OCI-LY3 (cell line): ENCODE data around the gene BACH2.
A peak's percentile ranks its signal among the peaks of the same experiment; 100 is the strongest.

Experiments used
- H2AFZ ChIP-seq: fragments of 200-600, 300-600 bp; shearing (Covaris generic); 2 replicates; pipeline ENCODE4 v1.6.0; 2014; ENCODE audit warnings: antibody characterized with exemption, low read depth, low read length
- H3K27ac ChIP-seq: fragments of 200-600, 300-600 bp; sonication (generic); 2 replicates; pipeline ENCODE4 v1.5.1; 2014; ENCODE audit warnings: mild to moderate bottlenecking, low read length, moderate library complexity, mixed read lengths
- H3K27me3 ChIP-seq: fragments of 200-600, 300-600 bp; sonication (generic); 2 replicates; pipeline ENCODE4 v1.6.1; 2014; ENCODE audit warnings: low read depth, low read length, mixed read lengths
- H3K36me3 ChIP-seq: fragments of 200-600, 300-600 bp; sonication (generic); replicated peaks from 2 replicates; pipeline ENCODE3; 2014; ENCODE audit warnings: low read depth, low read length, mixed read lengths
- H3K4me1 ChIP-seq: fragments of 300-600, 200-600 bp; sonication (generic); 2 replicates; pipeline ENCODE4 v1.6.1; 2014; ENCODE audit warnings: low read length, mixed read lengths
- H3K4me2 ChIP-seq: fragments of 200-600, 300-600 bp; sonication (generic); 2 replicates; pipeline ENCODE4 v1.6.1; 2014; ENCODE audit warnings: low read length, mixed read lengths
- H3K4me3 ChIP-seq: fragments of 300-600, 200-600 bp; sonication (generic); 2 replicates; pipeline ENCODE4 v1.5.1; 2014; ENCODE audit warnings: antibody characterized with exemption, mild to moderate bottlenecking, low read length, moderate library complexity
- H3K79me2 ChIP-seq: fragments of 300-600, 200-600 bp; shearing (Covaris generic); 2 replicates; pipeline ENCODE4 v1.6.1; 2014; ENCODE audit warnings: mild to moderate bottlenecking, low read length, mixed read lengths
- H3K9ac ChIP-seq: fragments of 300-600, 200-600 bp; shearing (Covaris generic); 2 replicates; pipeline ENCODE4 v1.6.0; 2014; ENCODE audit warnings: mild to moderate bottlenecking, low read length, moderate library complexity
- H3K9me3 ChIP-seq: fragments of 200-600, 300-600 bp; shearing (Covaris generic); 2 replicates; pipeline ENCODE4 v1.6.1; 2014; ENCODE audit warnings: low read length, mixed read lengths; ENCODE audit not compliant: insufficient read depth
- H4K20me1 ChIP-seq: fragments of 200-600, 300-600 bp; sonication (generic); 2 replicates; pipeline ENCODE4 v1.6.1; 2016; ENCODE audit warnings: low read length, mixed read lengths; ENCODE audit not compliant: insufficient read depth
- EZH2phosphoT487 ChIP-seq: fragments of 200-600 bp; shearing (Covaris generic); IDR thresholded peaks from 2 replicates; pipeline ENCODE4 v1.6.1; 2018; ENCODE audit warnings: antibody characterized with exemption, mixed run types, low read depth
- TF ChIP-seq, protein P1 (sequence below): fragments of 200-600, 300-600 bp; sonication (generic); IDR thresholded peaks from 2 replicates; pipeline ENCODE4 v1.5.1; 2014; ENCODE audit warnings: antibody characterized with exemption, low read length, low read depth

BACH2 gene

DNA sequence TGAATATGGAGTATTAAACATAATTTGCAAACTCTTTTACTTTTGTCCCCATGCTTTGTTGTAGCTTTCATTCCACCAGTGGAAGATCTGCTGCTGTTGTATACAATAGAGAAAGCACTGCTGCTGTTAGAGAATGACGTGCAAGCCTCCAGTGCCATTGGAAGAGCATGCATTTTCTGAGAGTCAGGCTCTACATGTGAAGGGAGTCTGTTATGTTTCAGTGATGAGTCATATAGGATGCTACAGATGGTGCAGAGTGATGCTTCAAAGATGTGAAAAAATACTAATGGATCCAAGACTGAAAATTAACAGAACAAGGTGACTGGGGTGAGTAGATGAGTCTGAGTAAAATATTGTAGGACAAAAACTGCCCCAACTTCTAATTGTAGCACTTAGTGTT is 22.4 kb upstream of the BACH2 start:
- Histone ChIP-seq H3K4me2 (no peak overlapping the region), H3K4me3 (no peak overlapping the region)

DNA sequence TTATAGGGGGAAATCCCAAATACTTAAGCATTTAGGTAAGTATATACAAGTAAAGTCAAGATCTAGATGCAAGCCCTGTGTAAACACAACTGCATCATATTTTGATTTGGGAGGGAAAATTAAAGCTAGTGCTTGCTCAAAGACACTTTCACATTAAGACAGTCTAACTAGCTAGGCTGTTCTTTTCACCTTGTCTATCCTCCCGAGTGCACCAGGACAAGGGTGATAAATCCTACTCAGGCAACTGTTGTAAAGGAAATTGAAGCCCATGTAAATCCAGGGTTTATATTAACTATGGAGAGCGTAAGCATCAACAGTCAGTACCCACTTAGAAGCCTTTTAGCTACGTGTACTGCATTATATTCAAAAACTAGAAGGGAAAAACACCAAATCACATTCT is 19.3 kb upstream of the BACH2 start:
- H3K4me2 ChIP-seq, result peak overlapping the region; percentile 43
- H3K4me3 ChIP-seq, result peak overlapping the region; percentile 18; the same call in 1 of the 2 replicates
- TF ChIP-seq, protein P1, sequence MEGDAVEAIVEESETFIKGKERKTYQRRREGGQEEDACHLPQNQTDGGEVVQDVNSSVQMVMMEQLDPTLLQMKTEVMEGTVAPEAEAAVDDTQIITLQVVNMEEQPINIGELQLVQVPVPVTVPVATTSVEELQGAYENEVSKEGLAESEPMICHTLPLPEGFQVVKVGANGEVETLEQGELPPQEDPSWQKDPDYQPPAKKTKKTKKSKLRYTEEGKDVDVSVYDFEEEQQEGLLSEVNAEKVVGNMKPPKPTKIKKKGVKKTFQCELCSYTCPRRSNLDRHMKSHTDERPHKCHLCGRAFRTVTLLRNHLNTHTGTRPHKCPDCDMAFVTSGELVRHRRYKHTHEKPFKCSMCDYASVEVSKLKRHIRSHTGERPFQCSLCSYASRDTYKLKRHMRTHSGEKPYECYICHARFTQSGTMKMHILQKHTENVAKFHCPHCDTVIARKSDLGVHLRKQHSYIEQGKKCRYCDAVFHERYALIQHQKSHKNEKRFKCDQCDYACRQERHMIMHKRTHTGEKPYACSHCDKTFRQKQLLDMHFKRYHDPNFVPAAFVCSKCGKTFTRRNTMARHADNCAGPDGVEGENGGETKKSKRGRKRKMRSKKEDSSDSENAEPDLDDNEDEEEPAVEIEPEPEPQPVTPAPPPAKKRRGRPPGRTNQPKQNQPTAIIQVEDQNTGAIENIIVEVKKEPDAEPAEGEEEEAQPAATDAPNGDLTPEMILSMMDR, result no peak
- TF ChIP-seq EZH2phosphoT487, result no peak
- no peak overlapping the region for H3K9ac ChIP-seq
- no peaks in the 10 kb centered on the region for H3K36me3 ChIP-seq
- H2AFZ ChIP-seq, result no peak overlapping the region
- peaks cover 10% of the 10 kb centered on the region for H3K4me1 ChIP-seq
- H3K79me2 ChIP-seq, result no peaks in the 10 kb centered on the region
- no peak overlapping the region for H3K27ac ChIP-seq
- no peaks in the 10 kb centered on the region for H4K20me1 ChIP-seq
- peaks cover 12% of the 10 kb centered on the region; the same call in 1 of the 2 replicates for H3K27me3 ChIP-seq
- no peaks in the 10 kb centered on the region; the same call in 1 of the 2 replicates for H3K9me3 ChIP-seq

More for the DNA sequence above, 22.4 kb upstream of the BACH2 start:
- no peaks in the 10 kb centered on the region for H4K20me1 ChIP-seq
- peaks cover 11% of the 10 kb centered on the region; the same call in 1 of the 2 replicates for H3K27me3 ChIP-seq
- H3K36me3 ChIP-seq, result no peaks in the 10 kb centered on the region
- no peaks in the 10 kb centered on the region for H3K79me2 ChIP-seq
- H3K27ac ChIP-seq, result no peak overlapping the region
- H2AFZ ChIP-seq, result no peak overlapping the region
- TF ChIP-seq EZH2phosphoT487, result no peak
- TF ChIP-seq, protein P1, result no peak
- H3K9ac ChIP-seq, result no peak overlapping the region
- no peaks in the 10 kb centered on the region; the same call in 1 of the 2 replicates for H3K9me3 ChIP-seq
- peaks cover 10% of the 10 kb centered on the region for H3K4me1 ChIP-seq

DNA sequence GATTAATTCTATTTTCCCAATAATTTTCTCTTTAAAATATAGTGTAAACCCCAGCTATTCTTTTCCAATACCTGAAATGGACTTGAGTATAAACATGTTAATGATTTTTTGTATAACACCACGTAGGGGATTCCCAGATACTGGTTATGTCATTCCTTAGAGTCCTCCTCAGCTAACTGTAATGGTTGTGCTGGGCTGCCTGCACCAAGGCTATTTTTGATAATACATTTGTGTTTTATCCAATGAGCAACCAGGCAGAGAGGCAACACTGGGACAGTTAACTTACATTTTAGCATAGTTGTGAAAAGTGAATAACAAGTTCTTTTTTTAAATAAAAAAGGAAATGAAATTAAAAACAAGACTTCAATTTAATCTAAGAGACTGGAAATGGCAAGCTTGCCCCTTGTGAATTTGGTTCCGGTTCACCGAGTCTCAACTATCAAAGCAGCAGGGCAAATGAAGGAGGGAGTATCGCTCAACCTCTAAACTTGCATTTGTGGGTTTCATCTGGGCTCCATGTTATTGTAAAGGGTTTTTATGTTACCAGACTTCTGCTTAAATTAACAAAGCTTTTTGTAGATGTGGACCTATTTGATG is 18.8 kb upstream of the BACH2 start:
- Histone ChIP-seq H3K9ac (no peak overlapping the region), H3K4me3 (peak overlapping the region; percentile 18; the same call in 1 of the 2 replicates), H3K4me1 (peaks cover 10% of the 10 kb centered on the region), H3K9me3 (no peaks in the 10 kb centered on the region; the same call in 1 of the 2 replicates), H3K27me3 (peaks cover 13% of the 10 kb centered on the region; the same call in 1 of the 2 replicates), H3K79me2 (no peaks in the 10 kb centered on the region), H3K4me2 (peak overlapping the region; percentile 43), H2AFZ (no peak overlapping the region), H4K20me1 (no peaks in the 10 kb centered on the region), H3K27ac (no peak overlapping the region), H3K36me3 (no peaks in the 10 kb centered on the region)
- TF ChIP-seq, protein P1, result no peak
- no peak for TF ChIP-seq EZH2phosphoT487

DNA sequence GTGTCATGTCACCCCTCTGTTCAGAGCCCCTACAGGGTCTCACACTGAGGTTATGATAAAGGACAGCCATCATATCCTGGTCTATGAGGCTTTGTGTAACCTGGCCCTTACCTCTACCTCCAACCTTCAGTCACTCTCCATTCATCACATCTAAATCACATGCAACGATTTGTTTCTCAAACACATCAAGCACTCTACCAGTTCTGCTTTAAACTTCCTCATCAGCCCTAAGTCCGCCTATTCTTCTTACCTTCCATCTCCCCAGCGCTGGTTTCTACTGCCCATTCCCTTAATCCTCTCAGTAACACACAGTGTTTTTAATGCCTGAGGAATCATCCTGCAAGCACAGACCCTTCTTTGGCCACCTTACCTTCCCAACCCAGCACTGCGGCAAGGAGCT is 17.9 kb upstream of the BACH2 start:
- no peaks in the 10 kb centered on the region for H3K79me2 ChIP-seq
- no peak overlapping the region for H3K4me3 ChIP-seq
- H3K27me3 ChIP-seq, result peaks cover 18% of the 10 kb centered on the region
- no peak overlapping the region for H2AFZ ChIP-seq
- H4K20me1 ChIP-seq, result no peaks in the 10 kb centered on the region
- TF ChIP-seq, protein P1, result no peak
- no peak for TF ChIP-seq EZH2phosphoT487
- peaks cover 10% of the 10 kb centered on the region for H3K4me1 ChIP-seq
- H3K4me2 ChIP-seq, result no peak overlapping the region
- H3K36me3 ChIP-seq, result no peaks in the 10 kb centered on the region
- no peak overlapping the region for H3K9ac ChIP-seq
- H3K27ac ChIP-seq, result no peak overlapping the region
- no peaks in the 10 kb centered on the region; the same call in 1 of the 2 replicates for H3K9me3 ChIP-seq
